CD4-positive, alpha-beta T cell treated with Interleukin-1 beta for 1 hour (primary cell): ENCODE data around the gene NUP133.
"Not testable (repeated sequence)": the region's sequence is repeated elsewhere in the genome, so short reads cannot be mapped to it uniquely, and the experiment has no call there.

Experiments used
- DNase-seq, 2 donors: peaks; one replicate each; pipeline ENCODE4 v3.0.0-alpha.2; 2020 to 2022

NUP133 gene

DNA sequence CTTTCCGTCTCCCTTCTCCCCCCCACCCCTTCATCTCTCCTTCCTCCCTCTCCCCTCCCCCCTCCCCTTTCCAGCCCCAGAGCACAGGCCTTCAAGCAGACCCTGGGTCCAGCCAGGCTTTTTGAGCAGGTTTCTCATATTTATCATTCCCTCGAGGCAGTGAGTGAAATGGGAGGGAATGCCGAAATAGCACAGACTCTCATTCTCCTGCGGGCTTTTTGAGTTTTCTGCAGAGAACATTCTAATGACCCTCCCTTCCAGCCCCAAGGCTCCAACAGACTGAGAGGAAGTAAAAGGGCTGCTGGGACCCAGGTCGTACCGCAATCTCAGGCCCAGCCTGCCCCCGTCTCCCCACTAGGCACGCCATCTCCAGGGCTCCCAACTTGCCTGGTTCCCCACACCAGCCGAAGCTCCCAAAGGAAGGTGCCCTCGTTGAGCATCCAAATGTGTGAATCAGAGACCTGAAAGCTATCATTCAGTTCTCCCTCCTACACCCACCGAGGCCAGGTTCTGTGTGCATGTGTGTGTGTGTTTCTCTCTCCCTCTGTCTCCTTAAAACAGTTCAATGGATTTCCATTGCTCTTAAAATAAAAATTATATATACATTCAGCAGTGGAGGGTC is 96.6 kb downstream of the NUP133 start:
- no peak for DNase-seq

- peak in 1 of 2 donors; percentile 13 for DNase-seq
Observed at GRCh38 chr1:229410692-229411433, 97.3 kb downstream of the NUP133 start.

- no peak for DNase-seq
Observed at GRCh38 chr1:229410370-229410691, 97.8 kb downstream of the NUP133 start.

DNA sequence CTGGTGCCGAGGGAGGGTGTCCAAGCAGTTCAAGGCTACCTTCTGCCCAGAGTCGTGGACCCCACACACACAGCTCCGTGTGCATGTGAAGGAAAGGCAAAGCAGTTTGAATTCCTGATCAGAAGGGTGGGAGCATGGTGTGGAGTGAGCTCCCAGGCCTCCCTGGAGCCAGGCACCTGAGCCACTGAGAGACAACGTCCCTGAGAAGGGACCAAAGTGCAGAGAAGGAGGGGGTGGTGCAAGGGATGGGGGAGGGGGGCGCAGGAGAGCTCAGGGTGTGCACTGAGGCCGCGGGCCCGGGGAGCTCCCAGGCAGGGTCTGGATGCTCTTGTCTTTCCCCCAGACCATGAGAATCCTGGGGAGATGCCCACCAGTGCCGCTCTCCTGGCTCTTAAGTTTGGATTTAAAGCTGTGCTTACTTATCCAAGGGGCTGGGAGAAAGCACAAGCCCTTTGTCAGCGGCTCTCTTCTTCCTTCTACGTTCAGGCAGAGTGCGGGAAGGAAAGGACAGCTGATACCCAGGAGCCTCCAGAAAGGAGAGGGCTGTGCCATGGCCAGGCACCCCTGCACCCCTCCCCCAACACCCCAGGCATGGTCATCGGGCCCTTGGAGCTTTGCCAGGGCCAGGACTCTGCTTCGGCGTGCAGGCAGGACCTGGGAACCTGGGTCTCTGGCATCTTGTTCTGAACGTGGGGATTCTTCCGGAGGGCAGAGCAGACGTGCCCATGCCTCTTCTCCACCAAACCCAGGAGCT is 98.3 kb downstream of the NUP133 start:
- DNase-seq, result no peak

DNA sequence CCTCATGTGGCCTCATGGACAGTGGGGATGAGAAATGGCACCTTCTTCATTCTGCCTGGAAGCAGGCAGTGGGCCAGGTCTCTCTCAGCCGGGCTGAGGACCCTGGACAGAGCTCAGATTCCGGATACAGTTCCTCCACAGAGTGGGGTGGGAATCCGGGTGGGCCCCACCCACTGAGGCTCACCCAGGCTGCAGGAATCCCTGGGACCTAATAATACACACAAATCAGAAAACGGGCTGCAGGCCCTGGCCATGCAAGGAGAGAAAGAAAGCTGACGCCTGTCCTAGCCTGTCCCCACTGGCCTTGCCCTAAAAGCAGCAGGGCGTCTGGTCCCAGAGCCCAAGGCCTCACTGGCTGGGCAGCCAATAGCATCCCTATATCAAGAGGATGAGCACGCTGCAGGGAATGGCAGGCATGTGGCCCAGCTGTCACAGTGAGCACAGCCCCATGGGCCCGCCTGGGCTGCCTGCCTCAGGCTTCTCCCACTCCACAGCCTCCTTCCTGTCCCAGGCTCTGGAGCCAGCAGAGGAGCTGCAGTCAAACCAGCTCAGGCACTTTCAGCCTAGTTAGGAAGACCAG is 99.6 kb downstream of the NUP133 start:
- DNase-seq, result no peak

DNA sequence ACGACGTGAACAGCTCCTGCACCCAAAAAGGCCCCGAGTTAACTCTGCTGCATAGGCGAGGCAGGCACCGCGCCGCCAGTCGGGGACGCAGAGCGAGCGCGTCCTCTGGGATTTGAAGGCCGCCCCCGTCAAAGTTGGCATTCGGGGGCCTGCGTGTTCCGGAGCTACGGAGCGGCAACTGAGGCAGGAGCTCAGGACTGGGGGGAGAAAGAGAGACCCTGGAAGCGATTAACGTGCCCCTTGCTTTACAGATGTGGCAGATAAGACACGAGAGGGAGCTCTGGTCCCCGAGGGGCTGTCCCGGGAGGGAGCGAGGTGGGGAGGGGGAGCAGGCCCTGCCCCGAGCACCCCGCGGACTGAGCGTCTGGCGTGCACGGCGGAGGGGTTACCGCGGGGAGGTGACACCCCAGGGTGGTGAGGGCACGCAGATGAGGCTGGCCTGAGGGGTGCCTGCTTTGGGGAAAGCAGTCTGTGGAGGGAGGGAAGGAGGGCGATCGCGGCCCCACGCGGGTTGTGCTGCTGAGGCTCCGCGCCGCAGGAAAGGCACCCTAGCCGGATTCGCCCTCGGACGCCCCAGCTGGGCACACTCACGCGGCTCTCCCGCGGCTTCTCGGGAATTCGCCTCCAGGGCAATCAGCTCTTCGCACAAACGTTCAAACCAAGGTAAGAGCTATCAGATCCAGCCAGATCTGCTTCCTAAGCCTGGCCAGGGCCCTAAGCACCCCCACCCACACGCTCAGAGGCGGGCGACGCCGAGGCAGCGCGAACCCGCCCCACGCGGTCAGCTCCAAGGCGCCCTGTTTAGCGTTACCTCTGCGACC is 100.7 kb downstream of the NUP133 start:
- DNase-seq, result peak in 1 of 2 donors; percentile 6

- DNase-seq, result no peak
Observed at GRCh38 chr1:229406798-229407197, 101.3 kb downstream of the NUP133 start.

GRCh38 chr1:229403573-229403972 is 104.6 kb downstream of the NUP133 start:
- no peak for DNase-seq

GRCh38 chr1:229402993-229403392 is 105.1 kb downstream of the NUP133 start:
- no peak for DNase-seq

GRCh38 chr1:229402329-229402728 is 105.8 kb downstream of the NUP133 start:
- DNase-seq, result not testable (repeated sequence)

GRCh38 chr1:229397762-229398161 is 110.4 kb downstream of the NUP133 start:
- DNase-seq, result no peak

DNA sequence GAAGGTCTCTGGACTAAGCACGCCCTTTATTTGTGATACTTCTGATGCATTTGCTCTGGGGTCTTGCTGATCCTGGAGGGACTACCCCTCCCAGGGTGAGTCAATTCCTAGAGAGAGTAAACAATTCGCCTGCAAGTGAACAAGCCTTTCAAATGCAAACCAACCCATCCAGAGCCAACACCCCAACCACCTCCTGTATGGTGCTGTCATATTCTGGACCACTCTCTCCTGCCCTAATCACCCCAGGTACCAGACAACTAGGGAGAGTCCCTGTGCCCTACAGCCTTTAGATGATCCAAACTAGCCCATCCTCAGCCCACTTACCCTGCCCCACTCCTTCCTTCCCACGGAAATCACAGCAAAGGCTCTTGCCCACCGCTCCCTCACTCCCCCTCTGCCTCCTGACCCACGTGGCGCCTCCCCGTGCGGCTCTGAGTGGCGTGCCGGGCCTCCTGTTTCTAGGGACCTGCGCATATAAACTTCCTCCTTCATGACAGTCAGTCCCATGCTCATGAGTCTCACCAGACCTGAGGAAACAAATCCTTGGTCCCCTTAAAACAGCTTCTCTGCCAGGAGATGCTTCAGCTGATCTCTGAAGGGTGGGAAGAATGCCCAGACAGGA is 111.4 kb downstream of the NUP133 start:
- DNase-seq, result no peak

DNA sequence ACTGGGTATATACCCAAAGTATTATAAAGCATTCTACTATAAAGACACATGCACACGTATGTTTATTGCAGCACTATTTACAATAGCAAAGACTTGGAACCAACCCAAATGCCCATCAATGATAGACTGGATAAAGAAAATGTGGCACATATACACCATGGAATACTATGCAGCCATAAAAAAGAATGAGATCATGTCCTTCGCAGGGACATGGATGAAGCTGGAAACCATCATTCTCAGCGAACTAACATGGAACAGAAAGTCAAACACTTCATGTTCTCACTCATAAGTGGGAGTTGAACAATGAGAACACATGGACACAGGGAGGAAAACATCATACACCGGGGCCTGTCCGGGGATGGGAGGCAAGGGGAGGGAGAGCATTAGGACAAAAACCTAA is 113.6 kb downstream of the NUP133 start:
- DNase-seq, result not testable (repeated sequence)

DNA sequence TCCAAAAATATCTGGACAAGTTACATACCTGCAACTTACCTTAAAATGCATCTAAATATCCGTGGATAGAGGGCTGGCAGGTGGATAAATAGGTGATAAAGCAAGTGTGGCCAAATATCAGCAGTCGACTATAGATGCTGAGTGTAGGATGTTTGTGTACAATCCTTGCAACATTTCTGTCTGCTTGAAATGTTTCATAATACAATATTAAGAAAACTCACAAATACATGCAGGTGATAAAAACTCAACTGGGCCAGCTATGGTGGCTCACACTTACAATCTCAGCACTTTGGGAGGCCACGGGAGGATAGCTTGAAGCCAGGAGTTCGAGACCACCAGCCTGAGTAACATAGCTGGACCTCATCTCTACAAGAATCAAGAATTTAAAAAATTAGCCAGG is 115.2 kb downstream of the NUP133 start:
- no peak for DNase-seq
